Measurements from ENCODE around the gene OR14C36.
"Not testable (repeated sequence)": the region's sequence is repeated elsewhere in the genome, so short reads cannot be mapped to it uniquely, and the experiment has no call there.

OR14C36 gene, protein sequence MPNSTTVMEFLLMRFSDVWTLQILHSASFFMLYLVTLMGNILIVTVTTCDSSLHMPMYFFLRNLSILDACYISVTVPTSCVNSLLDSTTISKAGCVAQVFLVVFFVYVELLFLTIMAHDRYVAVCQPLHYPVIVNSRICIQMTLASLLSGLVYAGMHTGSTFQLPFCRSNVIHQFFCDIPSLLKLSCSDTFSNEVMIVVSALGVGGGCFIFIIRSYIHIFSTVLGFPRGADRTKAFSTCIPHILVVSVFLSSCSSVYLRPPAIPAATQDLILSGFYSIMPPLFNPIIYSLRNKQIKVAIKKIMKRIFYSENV

GRCh38 chr1:248348475-248348874 is at the start of gene OR14C36:
Gene OR14C36, plus strand, starts transcription at chr1:248348775. Its CDS starts 0 bp downstream, at chr1:248348775.
- no peak for DNase-seq

DNA sequence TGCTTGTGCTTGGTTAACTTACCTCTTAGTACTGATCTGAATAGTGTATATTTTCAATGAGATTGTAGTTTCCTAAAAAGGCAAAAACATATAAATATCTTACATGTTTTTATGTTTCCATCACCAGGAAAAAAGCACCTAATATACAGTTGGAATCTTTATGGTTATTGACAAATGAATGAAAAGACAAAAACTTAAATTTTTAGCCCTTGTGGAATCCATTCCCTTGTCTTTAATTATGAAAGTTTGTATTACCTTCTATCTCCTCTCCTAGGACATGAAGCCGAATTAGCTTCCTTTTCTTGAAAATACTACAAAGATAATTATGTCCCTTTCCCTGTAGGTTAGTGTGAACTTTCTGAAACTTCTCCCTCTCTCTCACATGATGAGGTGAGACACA is 45.3 kb upstream of the OR14C36 start, which contains the start of gene OR2T12:
OR2T12 (minus strand) TSS at position 101 of the 400 bp plus-strand sequence. CDS start 7,846 bp downstream, outside the sequence.
- DNase-seq: no peak

DNA sequence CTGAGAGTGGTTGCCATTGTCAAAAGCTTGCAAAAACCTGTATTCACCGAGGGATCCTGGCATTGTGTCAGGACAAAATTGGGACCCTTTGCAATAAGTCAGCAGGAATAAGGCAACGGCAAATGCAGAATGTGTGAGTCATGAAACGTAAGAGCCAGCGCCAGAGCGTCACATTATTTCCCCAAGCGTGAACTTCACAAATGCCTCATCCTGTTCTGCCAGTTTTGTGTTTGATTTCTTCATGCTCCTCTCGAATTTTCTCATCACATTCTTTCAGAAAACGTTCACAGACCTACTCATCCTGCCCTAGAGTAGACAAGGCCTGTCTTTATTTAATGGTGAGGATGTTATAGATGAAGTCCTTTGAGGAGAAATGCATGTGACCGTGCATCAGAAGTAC is 42.9 kb upstream of the OR14C36 start:
- not testable (repeated sequence) for DNase-seq

GRCh38 chr1:248306103-248306502 is 42.5 kb upstream of the OR14C36 start:
- no peak for DNase-seq

DNA sequence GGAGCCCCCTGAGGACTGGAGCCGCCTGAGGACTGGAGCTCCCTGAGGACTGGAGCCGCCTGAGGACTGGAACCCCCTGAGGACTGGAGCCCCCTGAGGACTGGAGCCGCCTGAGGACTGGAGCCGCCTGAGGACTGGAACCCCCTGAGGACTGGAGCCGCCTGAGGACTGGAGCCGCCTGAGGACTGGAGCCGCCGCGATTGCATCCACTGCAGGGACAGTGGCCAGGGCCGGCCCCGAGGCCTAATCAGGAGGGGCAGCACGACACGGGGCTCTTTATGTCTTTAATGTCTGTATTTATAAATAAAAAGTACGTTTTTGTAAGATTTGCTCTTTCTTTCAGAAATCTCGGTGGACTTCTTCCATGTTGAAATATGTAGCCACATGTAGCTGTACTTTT is 41.8 kb upstream of the OR14C36 start:
- not testable (repeated sequence) for DNase-seq

GRCh38 chr1:248316796-248317195 is 31.8 kb upstream of the OR14C36 start:
- DNase-seq: no peak

DNA sequence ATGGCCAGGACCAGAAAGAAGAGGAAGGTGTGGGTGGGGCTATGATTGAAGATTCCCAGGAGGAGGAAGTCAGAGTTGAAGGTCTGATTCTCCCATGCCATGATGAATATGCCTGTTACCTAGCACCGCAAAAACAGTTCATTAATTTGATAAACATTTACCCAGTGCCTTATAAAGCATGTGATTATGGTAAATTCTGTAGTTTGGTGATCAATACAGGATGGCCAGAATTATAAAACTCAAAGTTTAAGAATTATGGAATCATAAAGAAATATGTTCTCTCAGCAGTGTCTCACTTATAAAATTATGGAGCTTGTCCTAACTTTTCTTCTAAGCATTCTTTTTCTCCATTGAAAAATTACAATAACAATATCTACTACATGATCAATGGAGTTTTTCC is 24.1 kb upstream of the OR14C36 start, which contains the start of gene OR2M7:
OR2M7 (minus strand) TSS at position 101 of the 400 bp plus-strand sequence; CDS start at position 101, 0 bp downstream.
- no peak for DNase-seq

GRCh38 chr1:248343451-248343850 is 5.1 kb upstream of the OR14C36 start:
- no peak for DNase-seq

DNA sequence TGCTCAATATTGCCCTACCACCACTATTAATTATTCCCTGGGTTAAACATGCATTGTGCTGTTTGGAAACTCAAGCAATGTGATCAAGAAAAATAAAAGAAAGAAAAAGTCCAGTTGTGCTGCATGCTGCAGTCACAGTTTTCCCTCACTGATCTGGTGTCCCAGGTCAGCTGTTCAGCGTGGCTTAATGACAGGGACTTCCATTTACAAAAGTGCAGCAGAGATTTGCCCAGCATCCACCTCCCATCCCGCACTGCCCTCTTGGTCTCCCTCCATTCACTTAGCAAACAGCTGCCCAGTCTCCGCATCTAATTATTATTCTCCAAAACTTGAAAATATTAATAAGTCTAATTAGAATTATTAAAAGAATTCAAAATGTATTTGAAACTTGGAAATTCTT is 10.8 kb downstream of the OR14C36 start:
- no peak for DNase-seq

DNA sequence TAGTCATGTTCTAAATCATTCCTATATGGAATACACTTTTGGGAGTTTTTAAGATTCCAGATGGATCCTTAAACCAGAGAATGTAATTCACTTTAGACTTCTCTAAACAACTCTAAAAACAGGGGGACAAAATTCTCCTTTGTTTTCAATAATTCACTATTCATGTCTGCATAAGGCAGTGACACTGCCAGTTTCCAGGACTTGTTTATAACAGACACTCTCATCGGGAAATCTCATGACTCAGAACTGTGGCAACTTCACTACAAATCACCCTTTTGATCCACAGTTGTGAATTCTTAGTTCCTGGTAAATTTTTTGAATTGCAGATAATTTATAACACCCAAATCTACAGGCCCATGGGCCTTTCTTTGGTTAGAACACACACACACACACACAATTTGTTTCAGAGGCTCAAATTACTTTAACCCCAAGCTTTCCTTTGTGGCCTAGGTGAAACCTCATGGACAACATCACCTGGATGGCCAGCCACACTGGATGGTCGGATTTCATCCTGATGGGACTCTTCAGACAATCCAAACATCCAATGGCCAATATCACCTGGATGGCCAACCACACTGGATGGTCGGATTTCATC is 12.6 kb downstream of the OR14C36 start, which contains the start of gene OR2T4:
OR2T4 (plus strand) TSS at position 545 of the 595 bp plus-strand sequence; CDS start at position 545, 0 bp downstream.
- DNase-seq: no peak

DNA sequence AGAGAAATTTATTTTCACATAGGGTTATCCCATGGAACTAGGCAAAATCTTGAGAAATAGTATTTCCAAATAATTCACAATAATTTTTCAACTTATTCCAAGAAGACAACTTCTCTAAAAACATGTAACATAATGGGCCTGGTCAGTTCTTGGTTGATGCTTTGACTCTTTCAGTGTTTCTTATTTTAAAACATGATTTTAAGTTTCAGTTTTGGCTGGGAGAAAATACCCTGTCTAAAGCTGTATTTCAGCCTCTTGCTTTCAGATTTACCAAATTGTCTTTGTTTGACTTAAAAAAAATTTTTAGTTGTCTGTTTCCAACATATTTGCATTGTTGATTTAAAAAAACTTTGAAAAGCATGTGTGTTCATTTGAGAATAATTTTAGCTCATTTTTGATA is 18.0 kb downstream of the OR14C36 start:
- DNase-seq: no peak

DNA sequence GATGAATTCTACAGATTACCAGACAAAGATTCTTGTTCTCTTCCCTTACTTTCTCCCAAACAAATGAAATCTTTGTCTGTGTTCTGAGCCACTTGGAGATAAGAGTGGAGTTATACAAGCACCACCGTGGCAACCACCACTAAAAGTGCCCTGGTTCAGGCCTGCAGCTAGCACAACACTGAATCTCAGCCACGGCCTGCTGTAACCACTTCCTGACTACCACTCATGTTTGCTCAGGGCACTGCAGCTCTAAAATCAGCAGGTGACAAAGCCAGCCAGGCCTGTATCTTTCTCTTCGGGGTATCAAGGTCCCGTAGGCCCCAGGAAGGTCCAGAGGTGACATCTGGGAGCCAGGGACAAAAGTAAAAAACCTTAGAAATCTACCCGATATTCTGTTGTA is 23.8 kb downstream of the OR14C36 start:
- no peak for DNase-seq

DNA sequence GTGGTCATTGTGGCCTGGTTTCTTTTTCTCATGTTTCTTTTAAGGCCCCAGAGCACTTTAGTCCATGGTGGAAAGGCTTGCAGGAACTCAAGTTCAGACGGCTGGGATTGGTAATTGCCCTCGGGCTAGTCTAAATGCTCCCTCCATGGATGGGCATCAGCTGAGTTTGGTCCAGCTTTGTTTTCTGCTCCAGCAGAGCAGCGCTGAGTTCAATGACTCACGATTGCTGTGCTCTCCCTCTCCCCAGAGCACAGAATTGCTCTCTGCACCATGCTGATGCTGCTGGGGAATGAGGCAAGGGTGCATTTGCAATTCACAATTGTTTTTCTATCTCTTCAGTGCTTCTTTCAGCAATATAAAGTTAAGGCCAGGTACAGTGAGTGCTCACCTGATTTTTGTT is 25.2 kb downstream of the OR14C36 start:
- DNase-seq: no peak

DNA sequence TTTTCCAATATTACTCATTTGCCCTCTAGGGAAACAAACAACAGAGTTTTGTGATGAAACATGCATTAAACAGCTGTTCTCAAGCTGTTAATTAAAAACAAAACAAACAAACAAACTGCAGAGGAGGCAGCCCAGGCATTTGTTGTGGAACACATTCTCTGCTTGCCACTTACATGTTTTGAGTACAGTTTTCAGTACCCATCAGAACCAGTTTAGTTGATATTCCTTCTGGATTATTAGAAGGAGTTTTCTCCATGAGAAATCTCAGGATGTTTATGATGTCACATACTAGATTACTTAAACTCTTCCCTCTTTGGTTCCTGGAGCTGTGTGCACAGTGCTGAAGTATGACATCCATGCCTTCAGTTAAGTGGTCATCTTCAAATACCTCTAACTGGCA is 26.9 kb downstream of the OR14C36 start, which contains the start of gene OR2T6:
OR2T6 (plus strand) TSS at position 301 of the 400 bp plus-strand sequence. CDS start 11,863 bp downstream, outside the sequence.
- no peak for DNase-seq

DNA sequence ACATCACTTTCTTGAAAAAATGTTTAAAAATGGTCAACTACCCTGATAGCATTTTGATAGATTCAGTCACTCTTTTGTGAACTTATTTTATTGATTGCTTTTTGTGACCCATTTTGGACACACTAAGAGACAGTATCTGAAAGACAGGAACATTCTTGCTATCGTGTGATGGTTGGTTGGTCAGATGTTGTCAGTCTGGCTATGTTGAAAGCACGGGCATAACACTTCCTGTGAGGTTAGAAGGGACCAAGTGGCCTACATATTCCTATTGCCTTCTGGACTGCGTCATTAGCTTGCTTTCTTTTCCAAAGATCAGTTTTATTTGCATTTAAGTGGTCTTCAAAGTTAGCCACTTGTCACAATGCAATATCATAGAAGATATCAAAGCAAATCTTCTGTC is 28.3 kb downstream of the OR14C36 start:
- DNase-seq: no peak

GRCh38 chr1:248380854-248381253 is 32.3 kb downstream of the OR14C36 start:
- no peak for DNase-seq

DNA sequence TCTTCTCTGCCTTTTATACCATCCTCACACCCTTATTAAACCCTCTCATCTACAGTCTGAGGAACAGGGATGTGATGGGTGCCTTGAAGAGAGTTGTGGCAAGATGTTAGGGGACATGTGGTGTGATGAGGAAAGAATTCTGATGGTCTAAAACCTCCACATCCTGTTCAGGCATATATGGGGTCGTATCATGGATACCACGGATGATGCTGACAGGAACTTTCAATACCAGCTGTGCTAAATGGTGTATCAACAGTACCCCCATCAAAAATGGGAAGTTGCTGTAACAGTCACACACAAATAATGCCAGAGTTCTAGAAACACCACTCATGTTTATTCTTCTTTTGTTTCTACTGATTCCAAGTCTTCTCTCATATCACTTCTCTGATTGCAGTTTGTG is 39.9 kb downstream of the OR14C36 start:
- no peak for DNase-seq

- DNase-seq: no peak
These were observed 44.5 kb downstream of the OR14C36 start for GRCh38 chr1:248393050-248393449.

Data from CD4-positive, alpha-beta T cell treated with Interleukin-21 for 1 hour (primary cell).